BJ (cell line): ENCODE data around the gene CA5B. TPM values are rescaled to one million over a fixed set of nuclear protein-coding genes. Genes with fewer than 3 reads are reported as not detected.
A peak's percentile ranks its signal among the peaks of the same experiment; 100 is the strongest.

ENCODE experiments used
- CTCF ChIA-PET: fragments of 350-600 bp; formaldehyde crosslinking; extraction: SDS; loops from one replicate; lab custom pipeline; 2021; ENCODE audit warnings: antibody characterized with exemption, inconsistent platforms; lab: Yijun Ruan, JAX
- POLR2A ChIA-PET: fragments of 300-600 bp; sonication (Branson Sonifier 250); formaldehyde crosslinking; extraction: SDS; loops from one replicate; lab custom pipeline; 2021; ENCODE audit warnings: antibody characterized with exemption; lab: Charles Lee
- DNase-seq: peaks from one replicate; pipeline ENCODE4 v3.0.0-alpha.2; 2011; ENCODE audit warnings: low read depth
- H3K27me3 ChIP-seq: 2 replicates; pipeline ENCODE4 v1.6.0; 2011; ENCODE audit warnings: low read length; ENCODE audit not compliant: control insufficient read depth, insufficient read depth
- H3K36me3 ChIP-seq: 2 replicates; pipeline ENCODE4 v1.5.1; 2011; ENCODE audit warnings: low read length; ENCODE audit not compliant: control insufficient read depth, insufficient read depth
- H3K4me3 ChIP-seq: 2 replicates; pipeline ENCODE4 v1.5.1; 2011; ENCODE audit warnings: low read depth, mild to moderate bottlenecking, control low read depth, low read length
- CTCF ChIP-seq: IDR thresholded peaks from 2 replicates; pipeline ENCODE4 v1.5.1; 2011; ENCODE audit warnings: low read depth, mild to moderate bottlenecking, control low read depth, inconsistent platforms, low read length, moderate library complexity; ENCODE audit not compliant: insufficient read depth
- polyA plus RNA-seq: library from polyadenylated mRNA; depleted of rRNA; stranded (reverse); fragments of >200 nt; gene quantifications from 2 replicates; pipeline ENCODE4 v1.2.3, GENCODE V29; 2011

Gene CA5B
- polyA plus RNA-seq, 1 experiment = 8.6 TPM

- TF ChIP-seq CTCF = peak; percentile 76
- no peak overlapping the region for H3K4me3 ChIP-seq
- H3K36me3 ChIP-seq = no peaks in the 10 kb centered on the region
- no peak for DNase-seq
- ChIA-PET POLR2A (no interaction called here), CTCF (no interaction called here)
- H3K27me3 ChIP-seq = no peaks in the 10 kb centered on the region
Measured at GRCh38 chrX:15761564-15762191, 23.6 kb downstream of the CA5B start.

GRCh38 chrX:15769300-15769954, 31.4 kb downstream of the CA5B start:
- POLR2A ChIA-PET = no interaction called here
- no peaks in the 10 kb centered on the region for H3K36me3 ChIP-seq
- no peak for DNase-seq
- CTCF ChIA-PET = no interaction called here
- H3K27me3 ChIP-seq = no peaks in the 10 kb centered on the region
- no peak for TF ChIP-seq CTCF
- H3K4me3 ChIP-seq = no peak overlapping the region

GRCh38 chrX:15781961-15782699, 44.1 kb downstream of the CA5B start:
- CTCF ChIA-PET = no interaction called here
- POLR2A ChIA-PET = no interaction called here

GRCh38 chrX:15785176-15785750, 47.2 kb downstream of the CA5B start:
- POLR2A ChIA-PET = no interaction called here
- no peaks in the 10 kb centered on the region for H3K27me3 ChIP-seq
- CTCF ChIA-PET = no interaction called here
- no peak overlapping the region for H3K4me3 ChIP-seq
- TF ChIP-seq CTCF = no peak
- no peaks in the 10 kb centered on the region; the same call in 1 of the 2 replicates for H3K36me3 ChIP-seq
- no peak for DNase-seq

More at GRCh38 chrX:15781961-15782699, 44.1 kb downstream of the CA5B start:
- Histone ChIP-seq H3K36me3 (no peaks in the 10 kb centered on the region; the same call in 1 of the 2 replicates), H3K4me3 (no peak overlapping the region), H3K27me3 (no peaks in the 10 kb centered on the region)
- TF ChIP-seq CTCF = no peak
- no peak for DNase-seq

GRCh38 chrX:15786915-15787314, 48.8 kb downstream of the CA5B start:
- DNase-seq = no peak
- no peaks in the 10 kb centered on the region for H3K27me3 ChIP-seq
- H3K4me3 ChIP-seq = no peak overlapping the region
- TF ChIP-seq CTCF = no peak
- CTCF ChIA-PET = no interaction called here
- no peaks in the 10 kb centered on the region for H3K36me3 ChIP-seq
- POLR2A ChIA-PET = no interaction called here
